ENCODE measurements around the gene NKD1. TPM values are rescaled to one million over a fixed set of nuclear protein-coding genes. Genes with fewer than 3 reads are reported as not detected.

NKD1 gene
- polyA plus RNA-seq, 3 donors: 0.01 TPM; not detected in 2

- intact Hi-C loops (cut with micrococcal nuclease): no loop called here
These were observed 22.5 kb upstream of the NKD1 start for GRCh38 chr16:50525716-50526115.

GRCh38 chr16:50526249-50526648 is 21.9 kb upstream of the NKD1 start:
- Histone ChIP-seq H3K9me3 (replicated peaks in 1 of 2; ENCODE audit: control insufficient read depth in 1 of 2, insufficient read depth in 1 of 2, low read length in 2 of 2) (peaks cover 4 to 9% of the 10 kb centered on the region in 2 donors), H3K9ac (ENCODE audit: insufficient read depth, low read length, poor library complexity, severe bottlenecking) (no peak overlapping the region), H3K4me1 (ENCODE audit: control insufficient read depth in 1 of 2, insufficient read depth in 2 of 2, low read length in 2 of 2) (no peaks in the 10 kb centered on the region), H2AFZ (ENCODE audit: insufficient read depth, low read depth, low read length, poor library complexity, severe bottlenecking) (no peak overlapping the region), H3K79me2 (ENCODE audit: insufficient read depth, low read length) (no peaks in the 10 kb centered on the region), H3K36me3 (replicated peaks in 1 of 2; ENCODE audit: control insufficient read depth in 1 of 2, insufficient read depth in 2 of 2, low read length in 2 of 2) (no peaks in the 10 kb centered on the region), H3K4me3 (replicated peaks in 1 of 3; ENCODE audit: low read depth in 2 of 3, low read length in 3 of 3) (no peak overlapping the region), H3K27me3 (ENCODE audit: control insufficient read depth in 2 of 2, insufficient read depth in 2 of 2, low read length in 2 of 2) (no peaks in the 10 kb centered on the region), H3K4me2 (replicated peaks; ENCODE audit: extremely low read depth, low read length, poor library complexity, severe bottlenecking) (no peak overlapping the region), H4K20me1 (ENCODE audit: insufficient read depth, low read length) (no peaks in the 10 kb centered on the region), H3K27ac (ENCODE audit: low read depth in 1 of 2, low read length in 2 of 2) (no peak overlapping the region)
- H3K9me3 Mint-ChIP-seq: peaks cover 2 to 13% (median 12%) of the 10 kb centered on the region in 7 donors
- H3K4me3 Mint-ChIP-seq: no peak overlapping the region
- H3K27me3 Mint-ChIP-seq (ENCODE audit: low read depth in 3 of 3): peaks cover 11 to 16% (median 11%) of the 10 kb centered on the region in 3 donors
- no peak for DNase-seq
- H3K27ac Mint-ChIP-seq: no peak overlapping the region
- no peak for TF ChIP-seq CTCF (IDR thresholded peaks at IDR 0.05)
- H3K36me3 Mint-ChIP-seq: no peaks in the 10 kb centered on the region
- no peaks in the 10 kb centered on the region for H3K4me1 Mint-ChIP-seq
- intact Hi-C loops (cut with micrococcal nuclease): no loop called here
- WGBS (ENCODE audit: insufficient coverage): 84% methylated on average over 2 of the region's 4 CpGs

More at GRCh38 chr16:50525716-50526115, 22.5 kb upstream of the NKD1 start:
- Histone ChIP-seq H4K20me1 (ENCODE audit: insufficient read depth, low read length) (no peaks in the 10 kb centered on the region), H3K79me2 (ENCODE audit: insufficient read depth, low read length) (no peaks in the 10 kb centered on the region), H3K27ac (ENCODE audit: low read depth in 1 of 2, low read length in 2 of 2) (no peak overlapping the region), H3K36me3 (replicated peaks in 1 of 2; ENCODE audit: control insufficient read depth in 1 of 2, insufficient read depth in 2 of 2, low read length in 2 of 2) (no peaks in the 10 kb centered on the region), H2AFZ (ENCODE audit: insufficient read depth, low read depth, low read length, poor library complexity, severe bottlenecking) (no peak overlapping the region), H3K4me2 (replicated peaks; ENCODE audit: extremely low read depth, low read length, poor library complexity, severe bottlenecking) (no peak overlapping the region), H3K4me3 (replicated peaks in 1 of 3; ENCODE audit: low read depth in 2 of 3, low read length in 3 of 3) (no peak overlapping the region), H3K4me1 (ENCODE audit: control insufficient read depth in 1 of 2, insufficient read depth in 2 of 2, low read length in 2 of 2) (no peaks in the 10 kb centered on the region), H3K27me3 (ENCODE audit: control insufficient read depth in 2 of 2, insufficient read depth in 2 of 2, low read length in 2 of 2) (no peaks in the 10 kb centered on the region), H3K9me3 (replicated peaks in 1 of 2; ENCODE audit: control insufficient read depth in 1 of 2, insufficient read depth in 1 of 2, low read length in 2 of 2) (peaks cover 4 to 9% of the 10 kb centered on the region in 2 donors), H3K9ac (ENCODE audit: insufficient read depth, low read length, poor library complexity, severe bottlenecking) (no peak overlapping the region)
- Mint-ChIP-seq H3K4me3 (no peak overlapping the region), H3K36me3 (no peaks in the 10 kb centered on the region), H3K4me1 (no peaks in the 10 kb centered on the region), H3K27ac (no peak overlapping the region), H3K9me3 (peaks cover 2 to 13% (median 12%) of the 10 kb centered on the region in 7 donors), H3K27me3 (ENCODE audit: low read depth in 3 of 3) (peaks cover 10 to 19% (median 16%) of the 10 kb centered on the region in 3 donors)
- no peak for TF ChIP-seq CTCF (IDR thresholded peaks at IDR 0.05)
- DNase-seq: no peak
- WGBS (ENCODE audit: insufficient coverage): 60% methylated on average over 1 of the region's 6 CpGs
